Measurements from ENCODE around the gene ARRB1. TPM values are rescaled to one million over a fixed set of nuclear protein-coding genes. Genes with fewer than 3 reads are reported as not detected.
A peak's percentile ranks its signal among the peaks of the same experiment; 100 is the strongest.
"Not testable (repeated sequence)": the region's sequence is repeated elsewhere in the genome, so short reads cannot be mapped to it uniquely, and the experiment has no call there.

Gene ARRB1
- polyA plus RNA-seq, 4 donors = 20.0 to 41.5 (median 31.1) TPM

GRCh38 chr11:75308986-75309385 is 42.5 kb downstream of the ARRB1 start:
- WGBS, 3 donors = 91 to 98% (median 92%) methylated on average over 4 of the region's 4 CpGs
- H3K27me3 ChIP-seq (ENCODE audit: control insufficient read depth in 3 of 3, insufficient read depth in 3 of 3, low read length in 3 of 3) = no peaks in the 10 kb centered on the region

GRCh38 chr11:75308116-75308515 is 43.3 kb downstream of the ARRB1 start:
- H3K36me3 ChIP-seq (ENCODE audit: control insufficient read depth in 3 of 3, insufficient read depth in 2 of 3, low read depth in 1 of 3, low read length in 3 of 3) = peaks cover 0 to 79% (median 0%) of the 10 kb centered on the region in 3 donors
- no peak overlapping the region for H3K4me3 ChIP-seq (ENCODE audit: low read depth in 1 of 3, low read length in 3 of 3)
- DNase-seq (no peak), FAIRE-seq (no peak)
- H3K27me3 ChIP-seq (ENCODE audit: control insufficient read depth in 3 of 3, insufficient read depth in 3 of 3, low read length in 3 of 3) = no peaks in the 10 kb centered on the region
- H3K4me1 ChIP-seq (ENCODE audit: control insufficient read depth in 3 of 3, insufficient read depth in 2 of 3, low read depth in 1 of 3, low read length in 2 of 3) = peaks cover 0 to 21% (median 16%) of the 10 kb centered on the region in 3 donors
- WGBS, 3 donors = 82 to 92% (median 90%) methylated on average over 7 of the region's 7 CpGs
- no peak overlapping the region for H3K27ac ChIP-seq (ENCODE audit: low read depth in 1 of 3, low read length in 2 of 3)
- H3K9me3 ChIP-seq (ENCODE audit: control insufficient read depth in 2 of 2, insufficient read depth in 1 of 2, low read depth in 1 of 2, low read length in 1 of 2) = peaks cover 0 to 3% of the 10 kb centered on the region in 2 donors

More at GRCh38 chr11:75308986-75309385, 42.5 kb downstream of the ARRB1 start:
- peaks cover 0 to 3% of the 10 kb centered on the region in 2 donors for H3K9me3 ChIP-seq (ENCODE audit: control insufficient read depth in 2 of 2, insufficient read depth in 1 of 2, low read depth in 1 of 2, low read length in 1 of 2)
- peaks cover 0 to 27% (median 18%) of the 10 kb centered on the region in 3 donors for H3K4me1 ChIP-seq (ENCODE audit: control insufficient read depth in 3 of 3, insufficient read depth in 2 of 3, low read depth in 1 of 3, low read length in 2 of 3)
- FAIRE-seq = no peak
- H3K27ac ChIP-seq (ENCODE audit: low read depth in 1 of 3, low read length in 2 of 3) = no peak overlapping the region
- no peak for DNase-seq
- no peak overlapping the region for H3K4me3 ChIP-seq (ENCODE audit: low read depth in 1 of 3, low read length in 3 of 3)
- peaks cover 0 to 77% (median 0%) of the 10 kb centered on the region in 3 donors for H3K36me3 ChIP-seq (ENCODE audit: control insufficient read depth in 3 of 3, insufficient read depth in 2 of 3, low read depth in 1 of 3, low read length in 3 of 3)

GRCh38 chr11:75307058-75307457 is 44.4 kb downstream of the ARRB1 start:
- peaks cover 0 to 16% (median 6%) of the 10 kb centered on the region in 3 donors for H3K4me1 ChIP-seq (ENCODE audit: control insufficient read depth in 3 of 3, insufficient read depth in 2 of 3, low read depth in 1 of 3, low read length in 2 of 3)
- no peak overlapping the region for H3K4me3 ChIP-seq (ENCODE audit: low read depth in 1 of 3, low read length in 3 of 3)
- WGBS, 3 donors = 52 to 66% (median 53%) methylated on average over 3 of the region's 3 CpGs
- FAIRE-seq (no peak), DNase-seq (no peak)
- peak overlapping the region in 1 of 3 donors; percentile 8 for H3K27ac ChIP-seq (ENCODE audit: low read depth in 1 of 3, low read length in 2 of 3)
- no peaks in the 10 kb centered on the region for H3K9me3 ChIP-seq (ENCODE audit: control insufficient read depth in 2 of 2, insufficient read depth in 1 of 2, low read depth in 1 of 2, low read length in 1 of 2)
- H3K36me3 ChIP-seq (ENCODE audit: control insufficient read depth in 3 of 3, insufficient read depth in 2 of 3, low read depth in 1 of 3, low read length in 3 of 3) = peaks cover 0 to 72% (median 0%) of the 10 kb centered on the region in 3 donors
- H3K27me3 ChIP-seq (ENCODE audit: control insufficient read depth in 3 of 3, insufficient read depth in 3 of 3, low read length in 3 of 3) = no peaks in the 10 kb centered on the region

GRCh38 chr11:75306529-75306928 is 44.9 kb downstream of the ARRB1 start:
- Histone ChIP-seq H3K9me3 (ENCODE audit: control insufficient read depth in 2 of 2, insufficient read depth in 1 of 2, low read depth in 1 of 2, low read length in 1 of 2) (no peaks in the 10 kb centered on the region), H3K27ac (ENCODE audit: low read depth in 1 of 3, low read length in 2 of 3) (peak overlapping the region in 1 of 3 donors; percentile 8), H3K36me3 (ENCODE audit: control insufficient read depth in 3 of 3, insufficient read depth in 2 of 3, low read depth in 1 of 3, low read length in 3 of 3) (peaks cover 0 to 72% (median 0%) of the 10 kb centered on the region in 3 donors), H3K4me1 (ENCODE audit: control insufficient read depth in 3 of 3, insufficient read depth in 2 of 3, low read depth in 1 of 3, low read length in 2 of 3) (peaks cover 0 to 15% (median 2%) of the 10 kb centered on the region in 3 donors), H3K27me3 (ENCODE audit: control insufficient read depth in 3 of 3, insufficient read depth in 3 of 3, low read length in 3 of 3) (no peaks in the 10 kb centered on the region), H3K4me3 (ENCODE audit: low read depth in 1 of 3, low read length in 3 of 3) (no peak overlapping the region)
- FAIRE-seq (no peak), DNase-seq (no peak)
- WGBS, 3 donors = 80 to 95% (median 83%) methylated on average over 10 of the region's 10 CpGs

GRCh38 chr11:75305993-75306392 is 45.5 kb downstream of the ARRB1 start:
- WGBS, 3 donors = 32 to 60% (median 35%) methylated on average over 6 of the region's 6 CpGs
- Histone ChIP-seq H3K4me3 (ENCODE audit: low read depth in 1 of 3, low read length in 3 of 3) (no peak overlapping the region), H3K36me3 (ENCODE audit: control insufficient read depth in 3 of 3, insufficient read depth in 2 of 3, low read depth in 1 of 3, low read length in 3 of 3) (peaks cover 0 to 70% (median 0%) of the 10 kb centered on the region in 3 donors), H3K4me1 (ENCODE audit: control insufficient read depth in 3 of 3, insufficient read depth in 2 of 3, low read depth in 1 of 3, low read length in 2 of 3) (peaks cover 0 to 19% (median 0%) of the 10 kb centered on the region in 3 donors), H3K27me3 (ENCODE audit: control insufficient read depth in 3 of 3, insufficient read depth in 3 of 3, low read length in 3 of 3) (no peaks in the 10 kb centered on the region), H3K9me3 (ENCODE audit: control insufficient read depth in 2 of 2, insufficient read depth in 1 of 2, low read depth in 1 of 2, low read length in 1 of 2) (no peaks in the 10 kb centered on the region), H3K27ac (ENCODE audit: low read depth in 1 of 3, low read length in 2 of 3) (peak overlapping the region in 1 of 3 donors; percentile 1)
- FAIRE-seq (no peak), DNase-seq (no peak)

- Histone ChIP-seq H3K4me3 (ENCODE audit: low read depth in 1 of 3, low read length in 3 of 3) (no peak overlapping the region), H3K36me3 (ENCODE audit: control insufficient read depth in 3 of 3, insufficient read depth in 2 of 3, low read depth in 1 of 3, low read length in 3 of 3) (peaks cover 0 to 66% (median 0%) of the 10 kb centered on the region in 3 donors), H3K27ac (ENCODE audit: low read depth in 1 of 3, low read length in 2 of 3) (peak overlapping the region in 1 of 3 donors; percentile 12), H3K9me3 (ENCODE audit: control insufficient read depth in 2 of 2, insufficient read depth in 1 of 2, low read depth in 1 of 2, low read length in 1 of 2) (no peaks in the 10 kb centered on the region), H3K4me1 (ENCODE audit: control insufficient read depth in 3 of 3, insufficient read depth in 2 of 3, low read depth in 1 of 3, low read length in 2 of 3) (peaks cover 0 to 20% (median 0%) of the 10 kb centered on the region in 3 donors), H3K27me3 (ENCODE audit: control insufficient read depth in 3 of 3, insufficient read depth in 3 of 3, low read length in 3 of 3) (no peaks in the 10 kb centered on the region)
- WGBS, 3 donors = 60 to 65% (median 62%) methylated on average over 3 of the region's 3 CpGs
- DNase-seq = no peak
- FAIRE-seq = no peak
Observed at GRCh38 chr11:75305452-75305851, 46.0 kb downstream of the ARRB1 start.

GRCh38 chr11:75304941-75305340 is 46.5 kb downstream of the ARRB1 start:
- peaks cover 0 to 20% (median 0%) of the 10 kb centered on the region in 3 donors for H3K4me1 ChIP-seq (ENCODE audit: control insufficient read depth in 3 of 3, insufficient read depth in 2 of 3, low read depth in 1 of 3, low read length in 2 of 3)
- DNase-seq; H3K4me3 ChIP-seq (ENCODE audit: low read depth in 1 of 3, low read length in 3 of 3); H3K9me3 ChIP-seq (ENCODE audit: control insufficient read depth in 2 of 2, insufficient read depth in 1 of 2, low read depth in 1 of 2, low read length in 1 of 2); FAIRE-seq; H3K27ac ChIP-seq (ENCODE audit: low read depth in 1 of 3, low read length in 2 of 3); H3K27me3 ChIP-seq (ENCODE audit: control insufficient read depth in 3 of 3, insufficient read depth in 3 of 3, low read length in 3 of 3): not testable (repeated sequence)
- WGBS, 3 donors = 75 to 86% (median 79%) methylated on average over 4 of the region's 4 CpGs
- peaks cover 0 to 61% (median 0%) of the 10 kb centered on the region in 3 donors for H3K36me3 ChIP-seq (ENCODE audit: control insufficient read depth in 3 of 3, insufficient read depth in 2 of 3, low read depth in 1 of 3, low read length in 3 of 3)

GRCh38 chr11:75303544-75304224 is 47.8 kb downstream of the ARRB1 start:
- peaks cover 0 to 49% (median 0%) of the 10 kb centered on the region in 3 donors for H3K36me3 ChIP-seq (ENCODE audit: control insufficient read depth in 3 of 3, insufficient read depth in 2 of 3, low read depth in 1 of 3, low read length in 3 of 3)
- no peak for FAIRE-seq
- no peak overlapping the region for H3K27ac ChIP-seq (ENCODE audit: low read depth in 1 of 3, low read length in 2 of 3)
- H3K4me3 ChIP-seq (ENCODE audit: low read depth in 1 of 3, low read length in 3 of 3) = no peak overlapping the region
- H3K27me3 ChIP-seq (ENCODE audit: control insufficient read depth in 3 of 3, insufficient read depth in 3 of 3, low read length in 3 of 3) = no peaks in the 10 kb centered on the region
- peaks cover 0 to 16% (median 0%) of the 10 kb centered on the region in 3 donors for H3K4me1 ChIP-seq (ENCODE audit: control insufficient read depth in 3 of 3, insufficient read depth in 2 of 3, low read depth in 1 of 3, low read length in 2 of 3)
- H3K9me3 ChIP-seq (ENCODE audit: control insufficient read depth in 2 of 2, insufficient read depth in 1 of 2, low read depth in 1 of 2, low read length in 1 of 2) = no peaks in the 10 kb centered on the region
- no peak for DNase-seq
- WGBS, 3 donors = 88 to 96% (median 90%) methylated on average over 10 of the region's 10 CpGs
